Kidney epithelial cell (primary cell): ENCODE results near the gene TMC1. TPM values are rescaled to one million over a fixed set of nuclear protein-coding genes. Genes with fewer than 3 reads are reported as not detected.

ENCODE experiments used
- DNase-seq: peaks from one replicate; pipeline ENCODE4 v3.0.0-alpha.2; 2010; ENCODE audit warnings: low read depth
- H3K27me3 ChIP-seq: 2 replicates; pipeline ENCODE4 v1.6.0; 2011; ENCODE audit warnings: low read length; ENCODE audit not compliant: control insufficient read depth, insufficient read depth
- H3K36me3 ChIP-seq: 2 replicates; pipeline ENCODE4 v1.5.1; 2011; ENCODE audit warnings: low read length; ENCODE audit not compliant: control insufficient read depth, insufficient read depth
- H3K4me3 ChIP-seq: 2 replicates; pipeline ENCODE4 v1.5.1; 2011; ENCODE audit warnings: low read depth, mild to moderate bottlenecking, control low read depth, low read length
- CTCF ChIP-seq: IDR thresholded peaks from 2 replicates; pipeline ENCODE4 v1.5.1; 2011; ENCODE audit warnings: mild to moderate bottlenecking, moderate library complexity, low read length, control low read depth, inconsistent platforms; ENCODE audit not compliant: insufficient read depth, poor library complexity, severe bottlenecking
- total RNA-seq: library from RNA; depleted of rRNA; stranded (reverse); fragments of >200 nt; gene quantifications from 2 replicates; pipeline ENCODE4 v1.2.3, GENCODE V29; 2015

The TMC1 gene
- total RNA-seq, 1 donor from 2014 or later: not detected

DNA sequence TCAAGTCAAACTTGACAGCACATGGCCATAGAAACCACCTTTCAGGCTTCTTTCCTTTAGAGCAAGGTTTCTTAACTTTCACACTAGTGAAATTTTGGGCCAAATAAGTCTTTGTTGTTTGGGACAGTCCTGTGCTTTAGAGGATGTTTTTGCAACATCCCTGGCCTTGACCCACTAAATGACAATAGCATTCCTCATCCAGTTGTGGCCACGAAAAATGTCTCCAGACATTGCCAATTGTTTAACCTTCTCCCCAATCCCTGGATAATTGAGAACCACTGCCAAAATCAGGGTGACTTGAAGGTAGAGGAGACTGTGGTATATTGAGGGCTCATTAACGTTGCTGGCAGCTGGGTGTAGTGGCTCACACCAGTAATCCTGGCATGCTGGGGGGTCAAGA, 359.4 kb downstream of the TMC1 start:
- H3K27me3 ChIP-seq: no peaks in the 10 kb centered on the region
- H3K4me3 ChIP-seq: no peak overlapping the region
- no peak for DNase-seq
- no peaks in the 10 kb centered on the region for H3K36me3 ChIP-seq
- TF ChIP-seq CTCF: no peak

DNA sequence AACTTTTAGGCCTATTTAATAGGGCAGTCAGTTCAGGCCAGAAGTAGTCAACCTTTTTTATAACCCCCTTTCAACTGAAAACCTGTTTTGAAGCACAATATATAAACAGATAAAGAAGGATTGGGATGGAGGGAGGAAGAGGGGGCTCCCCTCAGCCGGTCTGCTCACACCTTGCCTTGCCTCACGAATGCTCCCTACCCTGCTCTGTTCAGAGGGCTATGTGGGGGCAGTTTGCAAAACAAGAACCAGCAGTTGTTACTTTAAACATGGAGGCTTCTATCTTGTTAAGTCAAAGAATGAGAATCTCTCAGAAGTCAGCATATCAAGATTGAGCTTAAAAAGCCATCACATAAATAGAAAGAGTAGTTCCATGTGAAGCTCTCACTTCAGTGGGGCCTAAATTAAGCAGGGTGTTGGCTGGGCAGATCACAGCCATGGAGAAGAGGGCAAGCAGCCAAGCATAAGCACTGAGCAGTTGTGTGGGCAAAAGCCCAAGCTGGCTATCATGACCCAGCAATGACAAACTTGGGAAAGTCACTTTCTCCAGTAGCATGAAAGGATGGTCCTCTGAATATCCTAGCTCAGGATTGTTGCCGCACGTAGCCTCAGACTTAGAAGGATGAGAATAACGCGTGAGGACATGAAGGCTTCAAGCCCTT, 360.8 kb downstream of the TMC1 start:
- H3K4me3 ChIP-seq: no peak overlapping the region
- DNase-seq: no peak
- H3K27me3 ChIP-seq: no peaks in the 10 kb centered on the region
- no peaks in the 10 kb centered on the region for H3K36me3 ChIP-seq
- TF ChIP-seq CTCF: no peak

DNA sequence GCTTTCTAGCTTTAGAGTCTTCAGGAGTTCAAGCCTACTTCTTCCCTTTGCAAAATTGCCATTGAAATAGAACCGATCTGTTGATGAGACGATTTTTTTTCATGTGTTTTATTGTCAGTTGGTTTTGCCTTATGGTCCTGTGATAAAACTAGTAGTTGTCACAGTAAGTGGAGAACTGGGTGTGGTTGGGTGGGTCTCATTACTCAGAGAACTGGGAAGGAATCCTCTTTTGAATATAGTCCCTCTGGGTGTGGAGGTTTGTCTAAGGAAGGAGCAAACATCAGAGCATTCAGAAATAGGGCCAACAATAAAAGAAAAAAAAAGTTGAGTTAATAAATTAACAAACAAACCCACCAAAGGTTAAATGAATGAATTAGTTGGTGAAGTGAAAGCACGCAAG, 362.5 kb downstream of the TMC1 start:
- no peak for TF ChIP-seq CTCF
- no peaks in the 10 kb centered on the region for H3K27me3 ChIP-seq
- H3K36me3 ChIP-seq: no peaks in the 10 kb centered on the region
- DNase-seq: no peak
- no peak overlapping the region for H3K4me3 ChIP-seq

- no peaks in the 10 kb centered on the region for H3K27me3 ChIP-seq
- TF ChIP-seq CTCF: no peak
- DNase-seq: no peak
- no peak overlapping the region for H3K4me3 ChIP-seq
- H3K36me3 ChIP-seq: no peaks in the 10 kb centered on the region
These were observed 363.1 kb downstream of the TMC1 start for GRCh38 chr9:72884508-72884907.

Other genes starting within 250 kb of the TMC1 start
- 162 and 178 TPM in 2 replicates for gene ZFAND5, start 156.4 kb upstream of the TMC1 start, total RNA-seq